ENCODE data around the gene RUFY1. TPM values are rescaled to one million over a fixed set of nuclear protein-coding genes. Genes with fewer than 3 reads are reported as not detected.
"Not testable (repeated sequence)": the region's sequence is repeated elsewhere in the genome, so short reads cannot be mapped to it uniquely, and the experiment has no call there.

Gene RUFY1
- total RNA-seq, 4 donors from 2014 or later, result 37.7 to 98.5 (median 52.7) TPM

- 78 to 84% methylated on average over 6 to 9 of the region's 9 CpGs for WGBS, 2 donors (ENCODE audit: low coverage in 1 of 2)
- H3K36me3 ChIP-seq, result peaks cover 0 to 15% (median 5%) of the 10 kb centered on the region in 4 donors
- DNase-seq, result no peak
- H3K4me1 ChIP-seq, result peaks cover 16 to 34% (median 30%) of the 10 kb centered on the region in 4 donors
- in situ Hi-C loops (cut with MboI; ENCODE audit: low pct_ligation_motif_present in 1 of 4, low pct_unique_long_range_greater_than_20kb in 1 of 4, low sequenced_read_pairs in 3 of 4), result no loop called here
- H3K4me3 ChIP-seq, result no peak overlapping the region
- no peak for TF ChIP-seq CTCF (IDR thresholded peaks at IDR 0.05)
- TF ChIP-seq EP300 (IDR thresholded peaks at IDR 0.05; ENCODE audit: low read depth), result no peak
- TF ChIP-seq POLR2A (IDR thresholded peaks at IDR 0.05), result no peak
- TF ChIP-seq POLR2AphosphoS5 (IDR thresholded peaks at IDR 0.05), result no peak
- no peaks in the 10 kb centered on the region for H3K27me3 ChIP-seq
- peak overlapping the region; percentile 98 to 100 (median 100) for H3K27ac ChIP-seq
- intact Hi-C loops (cut with DNase I; ENCODE audit: low total_unique reads), result no loop called here
- H3K9me3 ChIP-seq, result no peaks in the 10 kb centered on the region
These were observed 74.5 kb downstream of the RUFY1 start for GRCh38 chr5:179624841-179625271.

GRCh38 chr5:179633501-179634369 lies 83.4 kb downstream of the RUFY1 start:
- H3K9me3 ChIP-seq; H3K36me3 ChIP-seq; in situ Hi-C loops (cut with MboI; ENCODE audit: low pct_ligation_motif_present in 1 of 4, low pct_unique_long_range_greater_than_20kb in 1 of 4, low sequenced_read_pairs in 3 of 4); H3K4me1 ChIP-seq; DNase-seq; intact Hi-C loops (cut with DNase I; ENCODE audit: low total_unique reads); H3K27me3 ChIP-seq: not testable (repeated sequence)
- Histone ChIP-seq H3K4me3 (peak overlapping the region in 3 of 4 donors; percentile 32 to 53 (median 37)), H3K27ac (peak overlapping the region; percentile 60 to 72 (median 66))
- 38 to 67% methylated on average over 1 to 22 of the region's 38 CpGs for WGBS, 2 donors (ENCODE audit: low coverage in 1 of 2)

- intact Hi-C loops (cut with DNase I; ENCODE audit: low total_unique reads); H3K9me3 ChIP-seq; in situ Hi-C loops (cut with MboI; ENCODE audit: low pct_ligation_motif_present in 1 of 4, low pct_unique_long_range_greater_than_20kb in 1 of 4, low sequenced_read_pairs in 3 of 4); DNase-seq; H3K4me1 ChIP-seq; H3K36me3 ChIP-seq; H3K27me3 ChIP-seq; H3K27ac ChIP-seq: not testable (repeated sequence)
- no CpG with 5 or more reads among the region's 49 CpGs for WGBS, 2 donors (ENCODE audit: low coverage in 1 of 2)
- peak overlapping the region in 1 of 4 donors; percentile 41 for H3K4me3 ChIP-seq
These were observed 84.2 kb downstream of the RUFY1 start for GRCh38 chr5:179634370-179635172.

- H3K27me3 ChIP-seq; H3K36me3 ChIP-seq; H3K4me1 ChIP-seq; DNase-seq; H3K9me3 ChIP-seq; H3K27ac ChIP-seq; H3K4me3 ChIP-seq; intact Hi-C loops (cut with DNase I; ENCODE audit: low total_unique reads); in situ Hi-C loops (cut with MboI; ENCODE audit: low pct_ligation_motif_present in 1 of 4, low pct_unique_long_range_greater_than_20kb in 1 of 4, low sequenced_read_pairs in 3 of 4): not testable (repeated sequence)
- 89 to 95% methylated on average over 8 to 11 of the region's 11 CpGs for WGBS, 2 donors (ENCODE audit: low coverage in 1 of 2)
These were observed 88.9 kb downstream of the RUFY1 start for GRCh38 chr5:179639296-179639695.

- H3K27me3 ChIP-seq; H3K9me3 ChIP-seq; H3K4me1 ChIP-seq; H3K36me3 ChIP-seq; H3K4me3 ChIP-seq; DNase-seq; H3K27ac ChIP-seq; intact Hi-C loops (cut with DNase I; ENCODE audit: low total_unique reads); in situ Hi-C loops (cut with MboI; ENCODE audit: low pct_ligation_motif_present in 1 of 4, low pct_unique_long_range_greater_than_20kb in 1 of 4, low sequenced_read_pairs in 3 of 4): not testable (repeated sequence)
- WGBS, 2 donors (ENCODE audit: low coverage in 1 of 2), result no CpG with 5 or more reads among the region's 4 CpGs
These were observed 91.4 kb downstream of the RUFY1 start for GRCh38 chr5:179641745-179642144.

- WGBS, 2 donors (ENCODE audit: low coverage in 1 of 2), result 78 to 89% methylated on average over 4 to 15 of the region's 17 CpGs
- H3K9me3 ChIP-seq; intact Hi-C loops (cut with DNase I; ENCODE audit: low total_unique reads); H3K4me3 ChIP-seq; H3K4me1 ChIP-seq; in situ Hi-C loops (cut with MboI; ENCODE audit: low pct_ligation_motif_present in 1 of 4, low pct_unique_long_range_greater_than_20kb in 1 of 4, low sequenced_read_pairs in 3 of 4); DNase-seq; H3K36me3 ChIP-seq; H3K27ac ChIP-seq; H3K27me3 ChIP-seq: not testable (repeated sequence)
These were observed 92.3 kb downstream of the RUFY1 start for GRCh38 chr5:179642626-179643025.

- WGBS, 2 donors (ENCODE audit: low coverage in 1 of 2), result 82% methylated on average over 16 of the region's 16 CpGs; no CpG with 5 or more reads in 1 of the 2 donors
- intact Hi-C loops (cut with DNase I; ENCODE audit: low total_unique reads); in situ Hi-C loops (cut with MboI; ENCODE audit: low pct_ligation_motif_present in 1 of 4, low pct_unique_long_range_greater_than_20kb in 1 of 4, low sequenced_read_pairs in 3 of 4); H3K4me3 ChIP-seq; H3K4me1 ChIP-seq; H3K27me3 ChIP-seq; H3K27ac ChIP-seq; H3K36me3 ChIP-seq; DNase-seq; H3K9me3 ChIP-seq: not testable (repeated sequence)
These were observed 93.0 kb downstream of the RUFY1 start for GRCh38 chr5:179643141-179643920.

GRCh38 chr5:179644766-179645165 lies 94.4 kb downstream of the RUFY1 start:
- H3K9me3 ChIP-seq; H3K27me3 ChIP-seq; H3K27ac ChIP-seq; H3K36me3 ChIP-seq; DNase-seq; intact Hi-C loops (cut with DNase I; ENCODE audit: low total_unique reads); H3K4me1 ChIP-seq; H3K4me3 ChIP-seq; in situ Hi-C loops (cut with MboI; ENCODE audit: low pct_ligation_motif_present in 1 of 4, low pct_unique_long_range_greater_than_20kb in 1 of 4, low sequenced_read_pairs in 3 of 4): not testable (repeated sequence)
- WGBS, 2 donors (ENCODE audit: low coverage in 1 of 2), result 93 to 96% methylated on average over 3 to 5 of the region's 5 CpGs

Measured in transverse colon (tissue), 4 donors.